Amniotic epithelial cell (primary cell): ENCODE data around the gene RALGAPA2.
A peak's percentile ranks its signal among the peaks of the same experiment; 100 is the strongest.

Source experiments
- DNase-seq: peaks from one replicate; pipeline ENCODE4 v3.0.0-alpha.2; 2010; ENCODE audit warnings: low read depth

RALGAPA2 gene

GRCh38 chr20:20462185-20462584 is 250.3 kb downstream of the RALGAPA2 start:
- DNase-seq: no peak

- DNase-seq: no peak
Observed at GRCh38 chr20:20461551-20461950, 250.9 kb downstream of the RALGAPA2 start.

GRCh38 chr20:20459726-20460125 is 252.7 kb downstream of the RALGAPA2 start:
- no peak for DNase-seq

GRCh38 chr20:20457392-20458126 is 254.9 kb downstream of the RALGAPA2 start:
- no peak for DNase-seq

GRCh38 chr20:20456741-20457140 is 255.7 kb downstream of the RALGAPA2 start:
- DNase-seq: no peak

- DNase-seq: no peak
Observed at GRCh38 chr20:20455926-20456325, 256.5 kb downstream of the RALGAPA2 start.

GRCh38 chr20:20454850-20455627 is 257.4 kb downstream of the RALGAPA2 start:
- no peak for DNase-seq

GRCh38 chr20:20454367-20454766 is 258.1 kb downstream of the RALGAPA2 start:
- no peak for DNase-seq

GRCh38 chr20:20452254-20452676 is 260.2 kb downstream of the RALGAPA2 start:
- peak; percentile 47 for DNase-seq

GRCh38 chr20:20450521-20450920 is 261.9 kb downstream of the RALGAPA2 start:
- no peak for DNase-seq

GRCh38 chr20:20448881-20449280 is 263.6 kb downstream of the RALGAPA2 start:
- DNase-seq: no peak

- DNase-seq: no peak
Observed at GRCh38 chr20:20447196-20447595, 265.2 kb downstream of the RALGAPA2 start.

- no peak for DNase-seq
Observed at GRCh38 chr20:20446425-20447015, 265.9 kb downstream of the RALGAPA2 start.

- no peak for DNase-seq
Observed at GRCh38 chr20:20446001-20446400, 266.4 kb downstream of the RALGAPA2 start.

GRCh38 chr20:20443504-20443903 is 268.9 kb downstream of the RALGAPA2 start:
- DNase-seq: no peak

- no peak for DNase-seq
Observed at GRCh38 chr20:20442466-20442865, 270.0 kb downstream of the RALGAPA2 start.

- no peak for DNase-seq
Observed at GRCh38 chr20:20440886-20441658, 271.4 kb downstream of the RALGAPA2 start.

- DNase-seq: no peak
Observed at GRCh38 chr20:20440481-20440880, 272.0 kb downstream of the RALGAPA2 start.

- no peak for DNase-seq
Observed at GRCh38 chr20:20439602-20440190, 272.7 kb downstream of the RALGAPA2 start.

GRCh38 chr20:20437314-20437713 is 275.1 kb downstream of the RALGAPA2 start:
- DNase-seq: no peak

GRCh38 chr20:20436689-20437088 is 275.8 kb downstream of the RALGAPA2 start:
- DNase-seq: no peak

GRCh38 chr20:20435453-20435852 is 277.0 kb downstream of the RALGAPA2 start:
- no peak for DNase-seq
